K562 (cell line): ENCODE data around the gene NOL4L. TPM values are rescaled to one million over a fixed set of nuclear protein-coding genes. Genes with fewer than 3 reads are reported as not detected.

Source experiments
- ADNP ChIP-seq: fragments of 200-800 bp; sonication (Bioruptor generic); IDR thresholded peaks from 2 replicates; pipeline ENCODE4 v1.6.1; 2016; ENCODE audit warnings: missing genetic modification characterization, missing compliant biosample characterization
- BCOR ChIP-seq: fragments of 450-650 bp; IDR thresholded peaks from 2 replicates; pipeline ENCODE4 v1.6.1; 2016
- CREBBP ChIP-seq: IDR thresholded peaks from one replicate; pipeline ENCODE4 v1.6.1; 2012; ENCODE audit warnings: low read depth, mild to moderate bottlenecking, control low read depth, inconsistent platforms, low read length
- E2F1 ChIP-seq: sonication (generic); formaldehyde crosslinking; IDR thresholded peaks from 2 replicates; pipeline ENCODE4 v1.8.1; 2023; ENCODE audit warnings: mild to moderate bottlenecking, missing genetic modification reagents, moderate library complexity
- ELF2 ChIP-seq: fragments of 250-450 bp; sonication (Bioruptor Pico); IDR thresholded peaks from 2 replicates; pipeline ENCODE4 v1.5.0; 2021; ENCODE audit warnings: mild to moderate bottlenecking
- ELK3 ChIP-seq: fragments of 450-650 bp; formaldehyde crosslinking; IDR thresholded peaks from 2 replicates; pipeline ENCODE4 v1.4.0; 2020; ENCODE audit warnings: mild to moderate bottlenecking
- FIP1L1 ChIP-seq: fragments of 200-400 bp; formaldehyde crosslinking; IDR thresholded peaks from 2 replicates; pipeline ENCODE4 v1.6.1; 2018; ENCODE audit warnings: mild to moderate bottlenecking, low read depth, low read length; ENCODE audit not compliant: poor library complexity, severe bottlenecking
- FOXA1 ChIP-seq: fragments of 450-650 bp; IDR thresholded peaks from 2 replicates; pipeline ENCODE4 v1.6.1; 2016; ENCODE audit warnings: mild to moderate bottlenecking, borderline replicate concordance
- FOXO4 ChIP-seq: fragments of 450-650 bp; formaldehyde crosslinking; IDR thresholded peaks from 2 replicates; pipeline ENCODE4 v1.4.0; 2020; ENCODE audit warnings: mild to moderate bottlenecking, moderate library complexity
- MTF1 ChIP-seq: fragments of 250-450 bp; sonication (Bioruptor Pico); IDR thresholded peaks from 2 replicates; pipeline ENCODE4 v1.9.0; 2021; ENCODE audit warnings: moderate library complexity, mild to moderate bottlenecking, inconsistent platforms, borderline replicate concordance
- NELFE ChIP-seq: IDR thresholded peaks from 2 replicates; pipeline ENCODE4 v1.6.1; 2011; ENCODE audit warnings: mild to moderate bottlenecking; ENCODE audit not compliant: insufficient read depth, insufficient read length
- NONO ChIP-seq, 2 experiments: fragments of 200-400 bp in 1 of 2; fragments of 450-650 bp in 1 of 2; formaldehyde crosslinking in 1 of 2; IDR thresholded peaks; 2 replicates each; pipeline ENCODE4 v1.6.1; 2017; ENCODE audit warnings: low read depth in 2 of 2, mild to moderate bottlenecking in 2 of 2, moderate library complexity in 2 of 2, low read length in 1 of 2
- POU5F1 ChIP-seq: fragments of 150-350 bp; IDR thresholded peaks from 2 replicates; pipeline ENCODE4 v1.6.1; 2014; ENCODE audit warnings: borderline replicate concordance, low read length, low read depth, mild to moderate bottlenecking; ENCODE audit not compliant: partially characterized antibody
- RBM25 ChIP-seq: fragments of 200-400 bp; formaldehyde crosslinking; IDR thresholded peaks from 2 replicates; pipeline ENCODE4 v1.6.1; 2018; ENCODE audit warnings: low read length, low read depth, moderate library complexity; ENCODE audit not compliant: severe bottlenecking
- RFX5 ChIP-seq: IDR thresholded peaks from 2 replicates; pipeline ENCODE4 v1.6.1; 2011; ENCODE audit warnings: low read depth, mild to moderate bottlenecking, improper control_type of control experiment, low read length
- TBP ChIP-seq: optimal IDR thresholded peaks from 2 replicates; pipeline ENCODE3; 2011; ENCODE audit warnings: low read depth, low read length, improper control_type of control experiment
- TCFL5 ChIP-seq: fragments of 250-450 bp; sonication (Bioruptor Pico); conservative IDR thresholded peaks from 2 replicates; pipeline ENCODE4 v1.6.1; 2021; ENCODE audit warnings: mild to moderate bottlenecking, moderate library complexity, matching md5 sums
- ZFX ChIP-seq: sonication (generic); formaldehyde crosslinking; IDR thresholded peaks from 2 replicates; pipeline ENCODE4 v1.8.0; 2022; ENCODE audit warnings: mild to moderate bottlenecking, missing genetic modification reagents, moderate library complexity
- ZKSCAN8 ChIP-seq: fragments of 200-800 bp; sonication (Bioruptor generic); IDR thresholded peaks from 2 replicates; pipeline ENCODE4 v1.6.1; 2016; ENCODE audit warnings: missing genetic modification characterization, missing compliant biosample characterization
- ZNF3 ChIP-seq: fragments of 250-450 bp; sonication (Bioruptor Pico); IDR thresholded peaks from 2 replicates; pipeline ENCODE4 v1.5.0; 2021; ENCODE audit warnings: mild to moderate bottlenecking, moderate library complexity
- ZNF561 ChIP-seq: fragments of 450-650 bp; formaldehyde crosslinking; conservative IDR thresholded peaks from 2 replicates; pipeline ENCODE4 v1.4.0; 2020; ENCODE audit warnings: mild to moderate bottlenecking, moderate library complexity
- ZNF668 ChIP-seq: fragments of 250-450 bp; sonication (Bioruptor Pico); IDR thresholded peaks from 2 replicates; pipeline ENCODE4 v1.8.0; 2022; ENCODE audit warnings: mild to moderate bottlenecking, inconsistent platforms
- polyA plus RNA-seq, 8 experiments: library from polyadenylated mRNA; depleted of rRNA in 4 of 8; stranded (reverse) in 5 of 8; unstranded in 3 of 8; fragments of >200 nt; fragmentation: Nextera tagmentation in 2 of 8; fragmentation: Illumina TruSeq in 1 of 8; extraction: Ambion mirVana in 2 of 8; extraction: Trizol in 1 of 8; gene quantifications; 2 replicates each; pipeline versions ENCODE4 v1.2.1 to v1.2.3, GENCODE V29; 2011 to 2014; ENCODE audit warnings: inconsistent platforms in 1 of 8, missing spikeins in 1 of 8
- total RNA-seq, 7 experiments: library from RNA; depleted of rRNA in 6 of 7; stranded (reverse); fragments of >200 nt in 6 of 7; fragmentation: Illumina TruSeq in 2 of 7; extraction: Trizol in 2 of 7; gene quantifications; 2 replicates each; pipeline versions ENCODE4 v1.2.1 to v1.2.3, GENCODE V29; 2011 to 2021; ENCODE audit warnings: low replicate concordance in 1 of 7
- TF ChIP-seq, protein P1 (sequence below): fragments of 450-650 bp; formaldehyde crosslinking; IDR thresholded peaks from 2 replicates; pipeline ENCODE4 v1.4.0; 2020; ENCODE audit warnings: mild to moderate bottlenecking, mixed read lengths

Gene NOL4L
- total and polyA plus RNA-seq, 9 of the 15 experiments (the other 6 are each of a cell fraction or from before 2014, with no cell fraction given) = 5.1 to 36.2 (median 13.6) TPM

DNA sequence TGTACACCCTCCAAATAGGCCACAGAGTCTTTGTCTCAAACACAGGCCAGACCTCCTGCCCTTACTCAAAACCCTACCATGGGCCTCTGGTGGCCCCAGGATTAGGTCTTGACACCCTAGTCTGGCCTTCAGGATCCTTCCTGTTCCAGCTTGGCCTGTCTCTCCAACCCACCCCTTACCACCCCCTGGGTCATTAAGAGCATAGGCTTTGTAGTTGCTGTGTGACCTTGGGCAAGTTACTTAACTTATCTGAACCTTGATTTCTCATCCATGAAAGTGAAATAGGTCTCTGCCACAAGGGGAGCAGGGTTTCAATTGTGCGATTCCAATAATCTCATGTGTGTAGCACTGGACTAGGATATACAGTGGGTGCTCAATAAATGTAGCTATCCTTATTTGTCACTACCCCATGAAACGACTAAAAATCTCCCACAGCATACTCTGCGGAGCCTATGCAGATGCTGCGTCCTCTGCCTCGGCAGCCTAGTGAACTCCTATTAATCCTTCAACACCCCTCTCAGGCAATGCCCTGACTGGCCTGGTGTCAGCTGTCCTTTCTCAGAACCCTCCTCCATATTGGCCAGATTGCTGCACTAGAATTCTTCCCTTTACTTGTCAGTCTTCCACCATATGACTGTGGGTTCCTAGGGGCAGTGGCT, 39.7 kb upstream of the NOL4L start (continued):
- TF ChIP-seq FOXO4 (no peak), FIP1L1 (no peak), ZNF3 (CRISPR knock-in tag) (no peak), CREBBP (no peak), NONO (IDR thresholded peaks at IDR 0.05; ENCODE audit: low read depth in 2 of 2, low read length in 1 of 2) (no peak), ELK3 (no peak), NELFE (no peak), RFX5 (no peak), MTF1 (CRISPR knock-in tag) (no peak), ZKSCAN8 (CRISPR knock-in tag) (peak; percentile 59; the same call in 1 of the 2 replicates), POU5F1 (no peak), TCFL5 (no peak), ADNP (peak; percentile 63; the same call in 1 of the 2 replicates), ELF2 (no peak), TBP (no peak), E2F1 (CRISPR knock-in tag) (0 out of 2 replicates have a peak, but pooled peaks have one; percentile 25), ZNF561 (no peak), ZFX (0 out of 2 replicates have a peak, but pooled peaks have one; percentile 24), ZNF668 (CRISPR knock-in tag) (no peak), BCOR (peak; percentile 88), RBM25 (peak; percentile 89), FOXA1 (no peak)
- TF ChIP-seq, protein P1, sequence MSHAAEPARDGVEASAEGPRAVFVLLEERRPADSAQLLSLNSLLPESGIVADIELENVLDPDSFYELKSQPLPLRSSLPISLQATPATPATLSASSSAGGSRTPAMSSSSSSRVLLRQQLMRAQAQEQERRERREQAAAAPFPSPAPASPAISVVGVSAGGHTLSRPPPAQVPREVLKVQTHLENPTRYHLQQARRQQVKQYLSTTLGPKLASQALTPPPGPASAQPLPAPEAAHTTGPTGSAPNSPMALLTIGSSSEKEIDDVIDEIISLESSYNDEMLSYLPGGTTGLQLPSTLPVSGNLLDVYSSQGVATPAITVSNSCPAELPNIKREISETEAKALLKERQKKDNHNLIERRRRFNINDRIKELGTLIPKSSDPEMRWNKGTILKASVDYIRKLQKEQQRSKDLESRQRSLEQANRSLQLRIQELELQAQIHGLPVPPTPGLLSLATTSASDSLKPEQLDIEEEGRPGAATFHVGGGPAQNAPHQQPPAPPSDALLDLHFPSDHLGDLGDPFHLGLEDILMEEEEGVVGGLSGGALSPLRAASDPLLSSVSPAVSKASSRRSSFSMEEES (CRISPR knock-in tag) = no peak
